Jurkat, Clone E6-1 (cell line): ENCODE results near the gene NFKBIL1.
"Not testable (repeated sequence)": the region's sequence is repeated elsewhere in the genome, so short reads cannot be mapped to it uniquely, and the experiment has no call there.

Experiments used
- DNase-seq: peaks from one replicate; pipeline ENCODE4 v3.0.0-alpha.2; 2011; ENCODE audit warnings: low read depth, low spot score
- H3K4me3 ChIP-seq: 2 replicates; pipeline ENCODE4 v1.5.1; 2011; ENCODE audit warnings: mild to moderate bottlenecking, low read length, control low read depth, moderate library complexity

Gene NFKBIL1

DNA sequence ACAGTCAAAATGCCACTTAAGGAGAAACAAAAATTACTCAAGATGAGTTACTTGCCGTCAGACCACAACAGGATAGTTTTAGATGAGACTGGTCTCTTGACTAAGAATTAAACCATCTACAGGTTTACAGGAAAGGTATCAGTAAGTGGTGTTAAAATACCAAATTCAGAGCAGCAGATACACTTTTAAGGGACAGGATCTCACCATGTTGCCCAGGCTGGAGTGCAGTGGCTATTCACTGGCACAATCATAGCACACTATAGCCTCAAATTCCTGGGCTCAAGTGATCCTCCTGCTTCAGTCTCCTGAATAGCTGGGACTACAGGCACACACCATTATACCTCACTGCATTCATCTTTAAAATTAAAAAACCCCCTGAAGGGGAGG lies 14.0 kb upstream of the NFKBIL1 start:
- H3K4me3 ChIP-seq, result no peak overlapping the region
- no peak for DNase-seq

DNA sequence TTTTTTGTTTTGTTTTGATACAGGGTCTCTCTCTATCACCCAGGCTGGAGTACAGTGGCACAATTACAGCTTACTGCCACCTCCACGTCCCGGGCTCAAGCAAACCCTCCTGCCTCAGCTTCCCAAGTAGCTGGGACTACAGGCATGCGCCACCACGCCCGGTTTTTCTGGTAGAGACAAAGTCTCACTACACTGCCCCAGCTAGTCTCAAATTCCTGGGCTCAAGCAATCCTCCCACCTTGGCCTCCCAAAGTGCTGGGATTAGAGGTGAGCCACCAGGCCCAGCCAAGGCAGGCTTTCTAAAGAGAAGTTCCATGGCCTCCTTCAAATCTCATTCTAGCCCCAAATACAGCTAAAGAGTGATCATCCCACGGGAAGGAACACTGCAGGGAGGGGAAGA lies 13.4 kb upstream of the NFKBIL1 start:
- no peak for DNase-seq
- H3K4me3 ChIP-seq, result no peak overlapping the region

DNA sequence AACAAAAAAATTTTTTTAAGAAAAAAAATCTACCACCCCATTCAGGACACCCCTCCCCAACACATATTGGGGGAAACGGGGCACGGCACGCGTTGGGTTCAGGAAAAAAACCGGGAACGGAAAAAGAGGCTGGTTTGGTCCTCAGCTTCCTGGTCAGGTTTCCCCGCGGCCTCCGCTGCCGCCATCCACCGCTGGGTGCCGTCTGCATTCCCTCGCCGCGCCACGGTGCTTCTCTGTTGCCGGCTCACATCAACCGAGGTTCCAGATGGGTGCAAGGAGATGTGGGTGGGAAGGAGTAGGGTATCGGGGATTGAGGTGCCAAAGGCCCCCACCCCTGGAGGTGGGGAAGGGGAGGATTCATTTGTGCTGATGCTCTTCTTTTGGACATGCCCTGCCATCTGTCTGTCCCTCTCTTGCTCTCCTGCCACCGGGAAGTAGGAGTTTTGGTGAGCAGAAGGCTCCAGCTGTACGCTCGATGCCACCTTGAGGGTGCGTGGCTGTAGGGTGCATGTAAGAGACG lies 12.8 kb upstream of the NFKBIL1 start:
- no peak overlapping the region for H3K4me3 ChIP-seq
- no peak for DNase-seq

DNA sequence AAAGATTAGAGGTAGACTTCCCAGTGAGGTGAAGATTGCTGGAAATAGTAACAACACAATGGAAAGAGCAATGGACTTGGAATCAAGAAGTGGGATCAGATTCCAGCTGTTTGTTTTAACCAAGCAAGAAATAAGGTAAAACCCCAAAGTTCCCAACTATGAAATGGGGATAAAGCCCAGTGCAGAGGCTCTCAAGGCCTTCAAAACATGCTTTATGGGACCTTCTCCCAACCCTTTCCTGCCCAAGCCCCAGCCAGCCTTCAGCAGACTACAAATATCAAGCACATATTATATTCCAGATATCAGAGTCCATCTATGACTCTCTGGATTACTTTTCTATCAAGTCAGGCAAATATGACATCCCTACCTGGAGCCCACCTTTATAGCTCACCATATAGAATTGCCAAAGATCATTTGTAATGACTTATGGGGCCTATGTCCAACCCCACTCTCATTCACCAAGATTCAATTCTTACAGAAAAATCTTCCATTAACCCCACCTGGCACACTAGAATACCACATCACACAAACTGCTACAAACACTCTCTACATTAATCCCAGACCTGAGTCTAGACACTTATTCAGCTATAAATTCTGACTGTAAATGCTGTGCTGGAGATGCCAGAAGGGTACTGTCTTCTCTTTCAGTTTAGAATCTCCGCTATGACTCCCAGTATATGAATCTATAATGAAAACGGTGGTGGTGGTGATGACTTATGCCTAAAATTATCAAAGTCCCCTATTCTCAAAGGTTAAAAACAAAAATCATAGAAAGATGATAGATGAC lies 11.7 kb upstream of the NFKBIL1 start:
- H3K4me3 ChIP-seq, result no peak overlapping the region
- DNase-seq, result no peak

DNA sequence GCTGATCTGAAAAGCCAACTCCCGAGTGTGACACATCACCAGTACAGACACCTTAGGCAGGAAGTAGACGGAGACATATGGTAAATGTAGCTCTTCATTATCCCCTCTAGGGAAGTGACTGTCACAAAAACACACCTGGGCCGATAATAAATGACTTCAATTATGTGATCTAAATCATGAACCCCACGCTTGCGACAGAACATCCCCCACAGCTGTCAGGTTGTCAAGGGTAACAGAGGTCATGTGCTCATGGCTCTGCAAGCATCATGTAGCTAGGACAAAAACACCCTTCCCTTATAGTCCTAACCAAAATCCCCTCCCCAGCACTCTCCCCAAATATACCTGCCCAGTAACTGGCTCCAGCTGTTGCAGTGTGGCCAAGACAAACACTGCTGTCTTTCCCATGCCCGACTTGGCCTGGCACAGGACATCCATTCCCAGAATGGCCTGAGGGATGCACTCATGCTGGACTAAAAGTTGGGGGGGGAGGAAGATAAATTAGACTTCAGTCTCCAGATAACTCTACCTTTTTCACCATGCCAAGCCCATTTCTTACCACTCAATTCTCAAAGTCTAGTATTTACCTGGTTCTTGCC lies 8.5 kb upstream of the NFKBIL1 start:
- H3K4me3 ChIP-seq, result no peak overlapping the region
- DNase-seq, result no peak

DNA sequence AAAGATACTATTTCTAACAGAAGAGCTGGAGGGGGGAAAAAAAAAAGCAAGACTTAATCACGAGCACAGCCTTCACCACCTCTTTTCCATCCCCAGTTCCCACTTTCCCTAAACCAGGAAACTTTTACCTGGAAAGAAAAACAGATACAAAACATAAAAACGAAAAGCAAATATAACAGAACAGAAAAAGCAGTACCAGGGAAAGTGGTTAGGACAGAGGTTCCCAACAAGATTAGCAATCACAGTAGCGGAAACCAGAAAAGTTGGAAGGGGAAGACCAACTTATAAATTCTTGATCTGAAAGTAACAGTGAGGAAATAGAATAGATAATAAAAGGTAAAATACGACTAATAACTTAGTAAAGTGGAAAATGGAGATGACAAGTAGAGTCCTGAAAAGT lies 6.8 kb upstream of the NFKBIL1 start:
- peak overlapping the region; percentile 99 for H3K4me3 ChIP-seq
- no peak for DNase-seq

DNA sequence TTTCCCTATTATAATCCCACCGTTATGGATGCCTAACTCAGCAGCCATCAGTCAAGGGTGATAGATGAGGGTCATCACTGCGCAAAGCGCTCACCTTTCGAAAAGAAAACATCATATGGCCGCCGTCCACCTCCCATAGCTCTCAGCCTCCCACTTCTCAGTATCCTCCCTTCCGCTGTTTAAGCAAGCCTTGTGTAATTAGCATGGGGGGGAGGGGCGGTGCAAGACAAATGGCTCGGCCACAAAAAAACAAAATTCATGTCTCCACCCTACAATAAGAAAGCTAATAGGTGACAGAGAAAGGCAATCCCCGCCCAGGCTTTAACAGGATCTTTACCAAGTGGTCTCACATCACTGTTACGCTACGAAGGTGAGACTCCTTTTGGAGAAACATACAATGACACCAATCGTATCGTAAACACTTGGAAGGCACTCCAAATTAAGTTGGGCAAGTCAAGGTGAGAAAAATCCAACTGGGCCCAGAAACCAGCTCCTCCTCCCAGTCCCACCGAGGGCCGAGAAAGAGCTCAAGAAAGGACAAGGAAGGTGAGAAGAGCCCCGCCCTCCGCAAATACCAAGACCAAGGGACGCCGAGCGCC lies 6.2 kb upstream of the NFKBIL1 start:
- DNase-seq, result peak; percentile 49
- peak overlapping the region; percentile 99 for H3K4me3 ChIP-seq

DNA sequence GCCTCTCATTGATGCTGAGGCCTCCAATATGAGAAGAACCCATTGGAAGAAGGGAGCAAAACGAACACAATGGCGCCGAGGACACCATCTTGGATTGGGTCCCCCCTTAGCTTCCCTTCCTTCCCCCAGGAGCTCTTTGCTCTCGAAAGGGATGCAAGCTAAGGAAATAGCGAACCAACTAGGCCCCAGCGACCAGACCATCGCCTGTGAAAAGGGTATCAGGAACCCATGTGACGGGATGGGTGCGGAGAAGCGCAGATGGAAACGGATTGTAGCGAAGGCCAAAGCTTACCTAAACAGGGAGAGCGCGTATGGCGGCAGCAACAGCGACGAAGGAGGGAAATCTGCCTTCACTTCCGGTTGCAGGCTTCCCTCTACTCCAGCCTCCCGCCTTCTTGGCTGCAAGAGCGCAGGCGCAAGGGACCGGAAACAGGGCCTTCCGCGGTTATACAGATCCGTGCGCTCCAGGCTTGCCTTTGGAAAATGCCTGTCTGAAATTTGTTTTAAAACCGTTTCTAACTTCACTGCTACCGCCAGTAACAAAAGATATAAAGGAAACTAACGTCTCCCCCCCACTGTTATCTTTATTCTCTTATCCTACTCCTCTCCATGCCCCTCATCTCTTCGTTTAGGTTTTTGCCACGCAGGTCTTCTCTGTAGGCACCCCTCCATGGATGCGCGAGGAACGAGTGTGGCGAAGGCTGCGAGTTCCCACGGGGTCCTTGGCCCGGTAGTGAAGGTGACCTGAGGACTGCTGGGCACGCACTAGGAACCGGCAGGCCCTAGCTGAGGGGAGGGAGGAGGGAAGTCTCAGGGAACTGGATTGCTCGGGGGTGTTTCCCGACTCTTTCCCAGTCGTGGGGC lies 5.5 kb upstream of the NFKBIL1 start, which contains the start of gene DDX39B:
Gene DDX39B, minus strand, starts transcription at position 346 of the 864 bp plus-strand sequence. CDS start 1,471 bp downstream, outside the sequence.
- H3K4me3 ChIP-seq, result peak within 1 kb of the TSS; percentile 99
- peak; percentile 98 for DNase-seq

DNA sequence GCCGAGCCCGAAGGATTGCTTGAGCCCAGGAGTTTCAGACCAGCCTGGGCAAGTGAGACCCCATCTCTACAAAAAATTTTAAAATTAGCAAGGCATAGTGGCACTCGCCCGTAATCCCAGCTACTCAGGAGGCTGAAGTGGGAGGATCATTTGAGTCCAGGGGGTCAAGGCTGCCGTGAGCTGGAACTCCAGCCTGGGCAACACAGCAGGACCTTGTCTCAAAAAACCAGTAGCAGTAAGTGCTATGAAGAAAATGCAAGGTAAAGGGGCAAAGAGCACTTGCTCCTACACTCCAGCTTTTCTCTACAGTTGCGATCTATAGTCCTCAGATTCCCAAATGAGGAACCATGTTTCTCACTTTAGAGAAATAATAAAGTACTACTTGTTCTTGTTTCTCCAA lies 3.8 kb upstream of the NFKBIL1 start:
- H3K4me3 ChIP-seq, result no peak overlapping the region
- DNase-seq, result no peak

DNA sequence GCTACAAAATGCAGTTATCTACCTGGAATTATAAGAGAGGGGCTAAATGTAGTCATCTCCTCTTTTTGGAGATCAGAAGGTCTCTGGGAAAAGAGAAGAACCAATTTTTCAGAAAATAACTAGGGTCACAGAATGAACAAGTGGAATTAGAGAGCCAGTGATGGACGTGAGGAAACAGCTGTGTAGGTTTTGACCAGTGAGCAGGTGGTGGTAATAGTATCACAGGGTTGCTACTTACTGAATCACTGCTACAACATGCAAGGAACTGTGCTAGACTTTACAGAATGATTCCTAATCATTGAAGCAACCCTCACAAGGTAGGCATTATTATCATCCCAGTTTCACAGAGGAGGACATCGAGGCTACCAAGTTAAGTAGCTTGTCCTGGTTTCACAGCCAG lies 2.7 kb upstream of the NFKBIL1 start:
- H3K4me3 ChIP-seq, result no peak overlapping the region
- DNase-seq, result no peak

DNA sequence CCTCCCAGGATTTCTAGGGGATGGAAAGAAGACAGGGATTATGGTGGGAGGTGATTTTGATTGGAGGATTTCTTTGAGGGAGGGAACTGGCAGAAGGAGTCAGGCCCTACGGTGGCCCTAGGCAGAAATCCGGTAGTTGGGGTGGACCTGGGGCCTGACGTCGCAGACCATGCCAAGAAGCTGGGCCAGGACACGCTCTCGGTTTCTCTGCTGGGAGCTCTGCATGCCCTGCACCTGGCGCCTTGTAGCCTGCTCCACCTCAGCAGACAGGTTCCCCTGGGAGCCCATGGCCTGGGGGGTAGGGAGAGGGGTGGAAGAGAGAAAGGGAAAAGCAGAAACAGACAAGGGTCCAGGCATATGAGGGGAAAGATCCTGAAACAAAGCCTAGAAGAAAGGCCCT lies 2.1 kb upstream of the NFKBIL1 start:
- DNase-seq, result no peak
- H3K4me3 ChIP-seq, result no peak overlapping the region

DNA sequence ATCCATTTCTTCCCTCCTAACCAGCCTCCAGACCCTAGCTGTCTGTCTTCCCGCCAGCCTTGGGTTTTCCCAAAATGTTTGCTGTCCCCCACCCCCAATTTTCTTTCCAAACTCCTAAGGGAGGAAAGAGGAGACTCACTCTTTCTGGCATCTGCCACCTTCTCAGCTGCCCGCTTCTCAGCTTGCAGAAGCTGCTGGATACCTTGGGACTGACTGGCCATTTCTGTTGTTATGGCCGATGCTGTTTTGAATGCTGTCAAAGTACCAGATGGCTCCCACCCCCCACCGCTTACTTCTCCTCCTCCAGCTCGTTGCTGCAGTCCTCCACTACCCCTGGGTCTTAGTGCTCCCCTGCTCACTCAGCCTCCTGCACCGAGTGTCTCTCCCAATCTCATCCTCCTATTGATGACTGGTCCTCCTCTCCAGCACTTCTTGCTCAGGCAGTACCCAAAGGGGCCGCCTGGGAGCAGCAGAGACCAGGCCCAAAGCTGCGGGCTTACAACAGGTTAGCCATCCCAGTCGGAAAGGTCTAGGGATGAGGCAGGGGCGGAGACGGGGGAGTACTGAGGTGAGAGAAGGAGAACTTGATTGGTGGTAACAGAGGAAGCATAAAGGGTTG lies 960 bp upstream of the NFKBIL1 start, which contains the start of gene ATP6V1G2:
Gene ATP6V1G2, minus strand, starts transcription at position 270 of the 619 bp plus-strand sequence. Its CDS starts 49 bp downstream, at position 221.
- peak; percentile 91 for DNase-seq
- peak within 1 kb of the TSS; percentile 63 for H3K4me3 ChIP-seq

DNA sequence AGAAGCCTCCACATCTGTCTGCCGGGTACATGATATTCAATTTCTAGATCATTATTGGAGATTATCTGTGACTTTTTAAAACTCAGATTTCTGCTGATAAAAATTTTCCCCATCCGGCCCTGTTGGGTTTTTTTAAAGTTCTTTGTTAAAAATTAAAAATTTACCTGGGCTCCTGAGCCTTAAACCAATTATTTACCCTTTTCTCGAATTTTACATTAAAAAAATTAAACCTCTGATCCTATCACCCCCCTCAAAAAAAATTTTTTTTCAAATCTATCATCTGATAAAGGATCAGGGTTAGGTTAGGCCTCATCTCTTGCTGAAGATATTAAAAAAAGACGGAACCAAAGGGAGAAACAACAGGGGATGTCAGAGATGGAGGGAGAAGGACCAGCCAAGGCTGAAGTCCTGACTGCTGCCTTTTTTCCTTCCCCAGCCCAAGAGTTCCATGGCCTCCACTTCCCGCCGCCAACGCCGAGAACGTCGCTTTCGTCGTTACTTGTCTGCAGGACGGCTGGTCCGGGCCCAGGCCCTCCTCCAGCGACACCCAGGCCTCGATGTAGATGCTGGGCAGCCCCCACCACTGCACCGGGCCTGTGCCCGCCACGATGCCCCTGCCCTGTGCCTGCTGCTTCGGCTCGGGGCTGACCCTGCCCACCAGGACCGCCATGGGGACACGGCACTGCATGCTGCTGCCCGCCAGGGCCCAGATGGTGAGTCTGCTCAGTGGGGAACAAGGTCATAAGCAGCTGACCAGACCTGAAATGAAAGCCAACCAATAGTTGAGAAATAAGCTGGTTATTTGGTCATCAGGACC lies 527 bp downstream of the NFKBIL1 start:
- DNase-seq, result no peak

DNA sequence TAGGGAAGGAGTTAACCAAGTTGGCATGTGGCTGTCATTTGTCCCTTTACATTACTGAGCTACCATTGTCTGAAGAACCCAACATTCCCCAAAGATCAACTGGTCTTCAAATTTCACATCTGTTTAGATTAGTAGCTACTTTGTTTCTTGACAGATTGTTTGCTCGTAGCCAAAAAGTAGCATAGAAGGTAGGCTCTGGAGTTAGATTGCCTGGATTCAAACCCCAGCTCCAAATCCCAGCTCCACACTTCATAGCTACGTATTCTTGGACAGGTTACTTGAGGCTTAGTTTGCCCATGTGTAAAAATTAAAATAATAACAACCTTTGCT lies 1.1 kb downstream of the NFKBIL1 start:
- H3K4me3 ChIP-seq, result peak overlapping the region; percentile 63
- DNase-seq, result no peak

More for the DNA sequence above, 527 bp downstream of the NFKBIL1 start:
- peak overlapping the region; percentile 63 for H3K4me3 ChIP-seq

DNA sequence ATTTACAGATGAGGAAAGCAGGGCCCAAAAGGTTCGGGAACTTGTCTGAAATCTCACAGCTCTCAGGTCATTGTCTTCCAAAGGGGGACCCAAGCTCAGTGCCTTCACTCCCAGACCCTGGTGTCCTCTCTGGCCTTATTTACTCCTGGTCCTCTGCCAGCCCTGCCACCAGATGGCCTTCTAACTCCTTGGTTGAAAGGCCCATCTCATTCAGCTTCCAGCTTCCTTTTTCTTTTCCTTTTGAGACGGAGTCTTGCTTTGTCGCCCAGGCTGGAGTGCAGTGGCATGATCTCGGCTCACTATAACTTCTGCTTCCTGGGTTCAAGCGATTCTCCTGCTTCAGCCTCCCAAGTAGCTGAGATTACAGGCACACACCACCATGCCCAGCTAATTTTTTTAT lies 4.0 kb downstream of the NFKBIL1 start:
- H3K4me3 ChIP-seq, DNase-seq: not testable (repeated sequence)

DNA sequence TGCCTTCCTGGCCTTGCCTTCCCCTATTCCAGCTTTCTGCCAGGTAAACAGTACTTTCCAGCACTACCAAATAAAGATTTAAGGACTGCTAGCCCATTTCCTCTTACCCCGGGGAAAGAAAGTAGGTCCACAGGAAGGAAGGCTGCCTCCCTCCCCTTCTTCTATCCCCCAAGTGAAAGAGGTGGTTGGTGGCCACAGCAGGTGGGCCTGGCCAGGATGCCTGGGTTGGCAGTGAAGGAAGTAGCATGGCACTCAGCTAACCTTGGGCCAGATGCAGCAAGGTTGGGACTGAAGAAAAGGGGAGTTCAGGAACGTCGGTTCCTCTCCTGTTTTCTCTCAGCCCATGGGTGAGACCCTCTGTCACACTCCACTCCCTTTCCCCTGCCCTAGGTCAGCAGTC lies 8.9 kb downstream of the NFKBIL1 start:
- H3K4me3 ChIP-seq, result peak overlapping the region; percentile 27
- peak; percentile 84 for DNase-seq

DNA sequence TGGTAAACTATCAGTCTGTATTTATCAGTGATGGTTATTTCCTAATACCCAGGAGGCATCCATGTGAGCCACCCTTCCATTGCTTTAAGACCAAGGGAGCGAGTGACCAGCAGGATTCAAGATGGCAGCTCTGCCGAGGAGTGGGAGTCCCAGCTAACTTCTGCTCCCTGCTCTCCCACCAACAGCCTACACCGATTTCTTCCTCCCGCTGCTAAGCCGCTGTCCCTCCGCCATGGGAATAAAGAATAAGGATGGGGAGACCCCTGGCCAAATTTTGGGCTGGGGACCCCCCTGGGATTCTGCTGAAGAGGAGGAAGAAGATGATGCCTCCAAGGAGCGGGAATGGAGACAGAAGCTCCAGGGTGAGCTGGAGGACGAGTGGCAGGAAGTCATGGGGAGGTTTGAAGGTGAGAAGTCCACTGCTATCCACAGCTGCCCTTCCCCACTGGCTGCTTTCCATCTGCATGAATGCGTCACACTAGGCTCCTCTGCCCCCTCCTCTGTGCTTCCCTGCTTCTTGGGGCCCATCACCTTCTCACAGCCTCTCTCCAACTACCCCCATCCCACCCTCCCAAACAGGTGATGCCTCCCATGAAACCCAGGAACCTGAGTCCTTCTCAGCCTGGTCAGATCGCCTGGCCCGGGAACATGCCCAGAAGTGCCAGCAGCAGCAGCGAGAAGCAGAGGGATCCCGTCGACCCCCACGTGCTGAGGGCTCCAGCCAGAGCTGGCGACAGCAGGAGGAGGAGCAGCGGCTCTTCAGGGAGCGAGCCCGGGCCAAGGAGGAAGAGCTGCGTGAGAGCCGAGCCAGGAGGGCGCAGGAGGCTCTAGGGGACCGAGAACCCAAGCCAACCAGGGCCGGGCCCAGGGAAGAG lies 10.3 kb downstream of the NFKBIL1 start:
- DNase-seq, result no peak
- 0 out of 2 replicates have a peak overlapping the region, but pooled peaks have one; percentile 44 for H3K4me3 ChIP-seq
